C4-2B (cell line): ENCODE data around the gene RIMBP2.

Source experiments
- H3K27ac ChIP-seq: fragments of 450-650 bp; 2 replicates; pipeline ENCODE4 v1.5.1; 2017
- CTCF ChIP-seq: fragments of 450-650 bp; conservative IDR thresholded peaks from 2 replicates; pipeline ENCODE4 v1.5.1; 2017; ENCODE audit warnings: mild to moderate bottlenecking
- ZFX ChIP-seq: fragments of 450-650 bp; IDR thresholded peaks from 2 replicates; pipeline ENCODE4 v1.6.1; 2017

Gene RIMBP2

GRCh38 chr12:130636370-130636769, 79.7 kb downstream of the RIMBP2 start:
- no peak for TF ChIP-seq CTCF
- no peak for TF ChIP-seq ZFX
- no peak overlapping the region for H3K27ac ChIP-seq

DNA sequence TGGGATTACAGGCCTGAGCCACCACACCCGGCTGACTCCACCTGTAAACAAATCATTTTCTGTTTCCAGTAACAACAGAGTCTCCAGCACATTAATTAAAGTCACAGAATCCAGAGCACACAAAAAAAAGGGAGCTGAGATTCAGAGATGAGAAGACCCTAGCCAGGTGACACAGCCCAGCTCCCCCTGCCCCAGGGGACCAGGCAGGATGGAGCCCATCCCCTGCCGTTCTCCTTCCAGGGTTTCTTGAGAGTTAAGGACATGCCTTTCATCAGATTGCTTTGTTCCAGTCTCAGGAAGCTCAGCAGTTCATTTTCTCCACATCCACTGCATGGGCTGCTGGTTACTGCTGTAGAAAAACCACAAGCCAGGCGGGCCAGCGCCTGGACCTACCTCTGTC, 81.2 kb downstream of the RIMBP2 start:
- TF ChIP-seq ZFX (no peak), CTCF (no peak)

DNA sequence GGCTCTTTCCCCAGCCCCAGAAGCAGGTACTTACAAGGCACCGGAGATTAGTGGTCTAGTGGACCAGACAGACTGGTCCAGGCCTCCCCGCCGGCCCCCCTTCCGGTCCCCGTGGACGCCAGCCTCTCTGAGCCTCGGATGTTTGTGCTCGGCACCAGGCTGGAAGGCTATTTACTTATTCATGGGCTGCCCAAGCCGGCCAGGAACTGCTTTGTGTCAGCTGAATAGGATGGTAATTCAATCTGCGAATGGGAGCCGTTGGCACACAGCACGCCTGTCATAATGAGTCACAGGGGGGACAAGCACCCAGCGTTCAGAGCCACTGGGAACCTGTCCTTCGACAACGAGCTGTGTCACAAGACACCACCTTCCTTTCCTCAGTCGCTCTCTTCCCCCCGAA, 82.3 kb downstream of the RIMBP2 start:
- TF ChIP-seq CTCF (no peak), ZFX (no peak)
- no peak overlapping the region for H3K27ac ChIP-seq

More for the DNA sequence above, 81.2 kb downstream of the RIMBP2 start:
- H3K27ac ChIP-seq, result no peak overlapping the region

- TF ChIP-seq CTCF (no peak), ZFX (no peak)
- no peak overlapping the region for H3K27ac ChIP-seq
Measured at GRCh38 chr12:130632642-130633041, 83.5 kb downstream of the RIMBP2 start.

- H3K27ac ChIP-seq, result no peak overlapping the region
Measured at GRCh38 chr12:130628304-130628703, 87.8 kb downstream of the RIMBP2 start.

GRCh38 chr12:130627175-130627574, 88.9 kb downstream of the RIMBP2 start:
- TF ChIP-seq CTCF, result no peak
- TF ChIP-seq ZFX, result no peak

More at GRCh38 chr12:130628304-130628703, 87.8 kb downstream of the RIMBP2 start:
- TF ChIP-seq ZFX (no peak), CTCF (no peak)

GRCh38 chr12:130626601-130627000, 89.5 kb downstream of the RIMBP2 start:
- TF ChIP-seq ZFX, result no peak
- no peak for TF ChIP-seq CTCF
- H3K27ac ChIP-seq, result no peak overlapping the region

More at GRCh38 chr12:130627175-130627574, 88.9 kb downstream of the RIMBP2 start:
- H3K27ac ChIP-seq, result no peak overlapping the region
